GM12892 (cell line): ENCODE measurements around the gene NKD1.

ENCODE experiments used
- POLR2A ChIP-seq: IDR thresholded peaks from 2 replicates; pipeline ENCODE4 v1.6.1; 2011; ENCODE audit warnings: low read depth, low read length, control low read depth
- POLR2AphosphoS5 ChIP-seq: IDR thresholded peaks from 2 replicates; pipeline ENCODE4 v1.6.1; 2011; ENCODE audit warnings: low read depth, low read length, control low read depth
- TAF1 ChIP-seq: IDR thresholded peaks from 2 replicates; pipeline ENCODE4 v1.6.1; 2011; ENCODE audit warnings: low read depth, mild to moderate bottlenecking, control low read depth, low read length, borderline replicate concordance

GRCh38 chr16:50609049-50609448 lies 60.9 kb downstream of the NKD1 start:
- TF ChIP-seq TAF1, result no peak
- TF ChIP-seq POLR2AphosphoS5, result no peak
- no peak for TF ChIP-seq POLR2A
